DMS153 treated with DMSO at 0.1 percent for 48 hours (cell line): ENCODE data around the gene SDK1.

Source experiments
- DNase-seq: peaks from one replicate; lab custom pipeline; 2025; ENCODE audit not compliant: unreplicated experiment; lab: John Stamatoyannopoulos, UW

Gene SDK1

DNA sequence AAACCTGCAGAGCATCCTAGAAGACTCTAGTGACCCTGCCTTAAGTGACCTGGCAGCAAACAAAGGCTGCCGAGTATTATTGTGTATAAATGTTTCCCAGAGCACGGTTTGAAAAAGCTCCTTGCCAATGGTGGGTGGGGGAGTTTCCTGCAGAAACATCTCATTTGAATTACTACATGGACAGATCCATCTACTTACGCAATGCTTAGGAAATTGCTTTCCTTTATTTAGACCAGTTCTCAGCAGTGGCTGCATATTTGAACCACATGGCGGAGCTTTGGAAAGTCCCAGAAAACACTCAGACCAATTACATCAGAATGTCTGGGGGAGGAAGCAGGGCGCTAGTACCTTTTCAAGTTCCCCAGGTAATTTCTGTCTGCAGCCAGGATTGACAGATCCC is 560.9 kb downstream of the SDK1 start:
- peak; percentile 17 for DNase-seq

DNA sequence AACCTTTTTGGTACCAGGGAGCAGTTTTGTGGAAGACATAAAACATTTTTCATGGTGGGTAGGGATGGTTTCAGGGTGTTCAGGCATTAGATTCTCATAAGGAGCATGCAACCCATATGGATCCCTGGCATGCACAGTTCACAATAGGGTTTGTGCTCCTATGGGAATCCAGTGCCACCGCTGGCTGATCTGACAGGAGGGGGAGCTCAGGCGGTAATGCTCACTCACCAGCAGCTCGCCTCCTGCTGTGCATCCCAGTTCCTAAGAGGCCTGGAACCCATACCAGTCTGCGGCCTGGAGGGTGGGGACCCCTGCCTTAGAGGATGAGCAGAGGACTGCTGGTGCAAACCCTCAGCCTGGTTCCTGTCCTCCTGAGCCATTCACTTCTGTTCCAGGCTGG is 561.7 kb downstream of the SDK1 start:
- DNase-seq = no peak

DNA sequence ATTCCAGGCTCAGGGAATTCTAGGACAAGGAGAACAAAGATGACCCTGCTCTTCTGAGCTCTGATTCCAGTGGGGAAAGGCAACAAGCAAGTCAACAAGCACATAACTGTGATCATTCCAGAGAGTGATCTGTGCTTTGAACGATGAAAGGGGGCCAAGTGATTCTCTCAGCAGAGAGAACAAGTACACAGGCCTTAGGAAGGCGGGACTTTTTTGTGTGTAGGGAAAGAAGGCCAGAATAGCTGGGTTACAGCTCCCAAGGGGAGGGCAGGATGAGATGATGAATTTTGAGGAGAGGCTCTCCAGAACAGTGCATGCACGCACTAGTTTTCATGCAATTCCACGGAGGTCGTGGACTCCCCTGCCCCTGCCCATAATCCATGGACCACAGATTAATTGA is 565.2 kb downstream of the SDK1 start:
- DNase-seq = no peak

DNA sequence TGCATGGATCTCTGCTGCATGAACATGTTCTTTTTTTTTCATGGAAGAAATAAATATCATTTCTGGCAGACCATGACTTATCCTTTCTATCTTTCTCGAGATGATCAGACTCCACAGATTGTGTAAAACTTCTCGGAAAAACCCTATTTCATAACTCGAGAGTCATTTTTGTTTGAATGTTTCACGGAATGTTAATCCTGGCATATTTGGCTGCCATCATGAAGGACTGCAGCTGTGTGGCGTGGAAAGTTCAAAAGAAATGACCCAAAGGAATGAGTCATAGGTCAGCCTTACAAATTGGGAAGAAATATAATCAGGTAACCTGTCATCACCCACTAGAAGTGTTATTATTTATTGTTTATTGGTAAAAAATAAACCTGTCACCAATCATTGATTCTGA is 566.8 kb downstream of the SDK1 start:
- no peak for DNase-seq

DNA sequence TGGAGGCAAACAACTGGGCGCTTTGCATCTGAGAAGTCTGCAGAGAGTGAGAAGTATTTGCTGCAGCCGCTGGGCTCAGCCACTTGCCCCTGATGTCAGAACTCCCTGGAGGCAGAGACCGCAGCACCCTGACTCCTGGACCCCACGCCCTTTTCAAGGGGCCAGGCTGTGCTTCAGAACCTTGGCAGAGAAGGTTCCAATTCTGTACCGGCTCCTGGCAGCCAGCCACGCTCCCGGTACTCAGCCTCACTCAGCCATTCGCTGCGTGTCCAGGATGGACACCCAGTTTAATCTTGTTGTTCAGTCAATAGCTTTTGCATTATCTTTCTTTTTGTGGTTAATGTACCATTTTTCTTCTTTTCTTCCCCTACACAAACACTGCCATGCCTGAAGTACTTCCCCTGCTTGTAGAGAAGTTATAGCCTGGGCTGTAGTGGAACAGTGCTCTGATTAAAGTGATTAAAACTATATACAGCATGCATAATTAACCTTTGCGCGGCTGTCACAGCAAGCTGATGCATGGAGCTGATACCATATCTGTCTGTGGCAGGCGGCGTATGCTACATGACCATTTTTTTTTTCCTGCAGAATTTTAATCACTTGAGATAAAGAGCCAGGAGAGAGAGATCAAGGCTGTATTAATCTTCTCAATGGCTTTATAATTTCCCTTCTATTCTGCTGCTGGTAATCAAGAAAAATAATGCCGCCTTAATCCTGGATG is 578.5 kb downstream of the SDK1 start:
- DNase-seq = peak; percentile 62

DNA sequence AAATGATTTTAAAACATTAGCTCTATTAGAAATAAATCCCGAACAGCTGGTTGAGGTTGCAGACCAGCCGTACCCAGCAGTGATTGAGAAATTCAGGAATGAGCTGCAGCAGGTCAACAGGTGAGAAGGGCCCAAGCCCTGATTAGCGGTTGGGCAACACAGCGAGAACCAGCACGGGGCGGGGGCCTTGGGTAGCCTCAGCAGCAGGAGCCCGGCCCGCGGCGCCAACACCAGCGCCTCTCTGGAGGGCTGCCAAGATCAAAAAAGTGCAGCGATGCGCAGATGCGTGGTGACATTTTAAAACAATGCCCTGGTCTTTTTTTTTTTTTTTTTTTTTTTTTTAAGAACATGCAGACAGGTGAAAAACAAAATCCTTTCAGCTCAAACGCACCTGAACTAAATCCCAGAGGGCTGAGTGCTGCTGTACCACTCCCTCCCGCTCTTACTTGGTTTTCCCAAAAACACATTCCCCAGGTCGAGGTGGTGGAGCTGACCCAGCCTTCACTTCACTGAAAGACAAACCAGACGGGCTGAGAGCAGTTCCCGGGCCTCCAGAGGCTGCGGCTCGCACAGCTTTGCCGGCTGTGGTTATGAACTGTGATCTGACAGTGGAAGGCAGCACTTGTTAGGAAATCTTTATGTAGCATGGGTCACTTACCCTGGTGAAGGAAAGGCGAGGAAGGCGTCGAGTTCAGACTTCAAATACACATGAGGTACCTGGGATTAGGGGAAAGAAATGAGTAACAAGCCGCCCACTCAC is 579.4 kb downstream of the SDK1 start:
- peak; percentile 82 for DNase-seq

DNA sequence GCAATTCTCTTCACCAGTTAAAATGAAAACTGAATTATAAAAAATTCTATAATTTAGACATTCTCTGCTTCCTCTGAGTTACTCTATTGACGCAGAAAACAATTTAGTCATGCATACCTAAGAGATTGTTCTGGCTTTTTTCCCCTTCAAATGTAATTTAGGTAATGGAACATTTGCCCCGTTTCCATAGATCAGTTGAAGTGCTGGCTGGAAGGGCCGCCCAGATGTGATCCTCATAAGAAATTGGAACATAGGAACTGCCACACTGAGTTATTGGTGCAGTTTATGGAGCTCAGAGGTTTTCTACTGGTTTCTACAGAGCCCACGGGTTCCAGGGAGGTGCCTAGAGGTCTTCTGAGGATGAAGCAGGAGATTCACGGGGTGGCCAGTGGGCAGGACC is 581.7 kb downstream of the SDK1 start:
- DNase-seq = no peak

DNA sequence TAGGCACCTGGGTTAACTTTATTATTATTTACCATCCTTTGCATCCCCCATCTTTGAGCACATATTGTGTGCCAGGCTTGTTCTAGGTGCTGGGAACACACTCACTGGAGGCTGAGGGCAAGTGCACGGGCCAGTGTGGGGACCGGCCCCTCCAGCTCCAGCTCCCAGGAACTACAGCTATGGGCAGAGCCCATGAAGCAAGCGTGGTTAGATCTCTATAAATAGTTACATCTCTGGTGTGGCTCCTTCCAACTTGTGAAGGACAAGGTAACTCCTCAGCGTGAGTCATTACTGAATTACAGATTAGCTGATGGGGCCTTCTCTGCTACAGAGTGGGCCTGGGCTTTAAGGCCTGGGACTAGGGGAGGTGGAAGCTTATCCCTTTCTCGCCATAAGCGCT is 583.5 kb downstream of the SDK1 start:
- no peak for DNase-seq

DNA sequence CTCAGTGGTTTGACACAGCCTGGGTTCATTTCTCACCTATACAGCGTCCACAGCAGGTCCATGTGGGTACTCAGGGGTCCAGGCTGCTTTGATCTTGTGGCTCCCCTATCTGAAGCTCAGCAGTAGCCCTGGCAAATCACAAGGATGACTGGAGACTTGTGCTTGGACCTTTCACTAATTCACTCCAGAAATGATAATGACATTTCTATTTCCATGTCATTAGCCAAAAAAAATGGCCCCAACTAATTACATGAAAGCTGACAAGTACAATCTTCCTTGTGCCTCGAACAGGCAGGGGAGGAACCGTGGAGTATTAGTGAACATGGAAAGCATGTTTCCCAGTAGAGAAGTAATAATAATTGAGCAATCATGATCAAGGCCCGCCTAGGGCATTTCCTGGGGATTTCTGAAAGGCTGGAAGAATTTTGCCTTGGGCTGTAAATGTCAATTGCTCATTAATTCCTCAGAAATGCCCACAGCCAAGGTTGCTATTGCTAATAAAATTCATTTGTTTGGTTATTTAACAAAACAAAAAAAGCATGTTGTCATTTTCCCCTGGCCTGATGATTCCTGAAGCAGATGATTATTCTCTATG is 586.1 kb downstream of the SDK1 start:
- DNase-seq = no peak

DNA sequence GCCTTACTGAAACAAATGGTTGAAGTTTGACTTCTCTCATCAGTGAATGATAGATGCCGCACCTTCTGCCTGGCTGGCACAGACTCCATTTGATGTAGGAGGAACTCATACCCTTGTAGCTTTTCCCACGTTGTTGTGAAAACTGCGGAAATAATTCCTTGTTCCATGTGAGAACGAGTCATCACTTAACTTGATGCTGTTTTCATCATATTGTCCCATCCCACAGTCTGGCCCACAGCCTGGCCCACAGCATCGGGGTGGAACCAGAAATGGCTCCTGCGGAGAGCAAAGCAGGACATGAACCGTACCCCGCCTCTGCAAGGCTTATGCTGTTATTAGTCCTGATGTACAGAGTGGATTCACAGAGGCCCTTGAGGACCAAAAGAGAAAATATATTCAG is 587.0 kb downstream of the SDK1 start:
- DNase-seq = no peak

DNA sequence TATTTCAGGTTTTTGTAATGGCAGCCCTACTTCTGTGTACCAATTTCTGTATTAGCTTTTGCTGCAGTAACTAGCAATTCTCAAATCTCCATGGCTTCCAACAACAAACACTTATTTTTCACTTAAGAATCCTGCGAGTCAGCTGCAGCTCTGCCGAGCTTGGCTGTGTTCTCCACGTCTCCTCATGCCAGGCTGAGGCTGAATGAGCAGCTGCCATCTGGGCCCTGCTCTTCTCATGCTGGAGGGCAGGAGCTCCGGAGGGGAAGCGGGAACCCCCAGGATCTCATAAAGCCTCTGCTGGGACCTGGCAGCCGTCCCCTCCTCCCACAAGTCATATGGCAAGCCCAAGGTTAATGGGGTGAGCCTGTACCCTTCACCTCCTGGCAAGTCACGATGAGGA is 591.1 kb downstream of the SDK1 start:
- DNase-seq = no peak

DNA sequence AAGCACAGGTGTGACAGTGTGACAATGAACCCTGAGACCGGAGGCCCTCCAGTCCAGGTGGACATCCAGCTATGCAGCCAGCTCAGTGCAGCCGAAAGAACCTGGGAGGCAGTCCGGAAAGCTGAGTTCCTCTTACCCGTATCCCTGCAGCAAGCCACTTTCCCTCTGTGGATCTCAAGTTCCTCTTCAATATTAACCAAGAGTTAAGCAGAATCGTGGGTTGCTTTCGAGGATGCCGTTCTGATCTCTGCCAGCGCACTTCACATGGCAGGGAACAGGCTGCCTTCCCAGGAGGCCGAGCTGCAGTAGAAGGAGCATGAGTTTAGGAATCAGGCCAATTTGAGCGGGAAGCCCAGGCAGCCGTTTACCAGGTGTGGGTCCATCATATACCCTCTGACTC is 591.6 kb downstream of the SDK1 start:
- DNase-seq = no peak

DNA sequence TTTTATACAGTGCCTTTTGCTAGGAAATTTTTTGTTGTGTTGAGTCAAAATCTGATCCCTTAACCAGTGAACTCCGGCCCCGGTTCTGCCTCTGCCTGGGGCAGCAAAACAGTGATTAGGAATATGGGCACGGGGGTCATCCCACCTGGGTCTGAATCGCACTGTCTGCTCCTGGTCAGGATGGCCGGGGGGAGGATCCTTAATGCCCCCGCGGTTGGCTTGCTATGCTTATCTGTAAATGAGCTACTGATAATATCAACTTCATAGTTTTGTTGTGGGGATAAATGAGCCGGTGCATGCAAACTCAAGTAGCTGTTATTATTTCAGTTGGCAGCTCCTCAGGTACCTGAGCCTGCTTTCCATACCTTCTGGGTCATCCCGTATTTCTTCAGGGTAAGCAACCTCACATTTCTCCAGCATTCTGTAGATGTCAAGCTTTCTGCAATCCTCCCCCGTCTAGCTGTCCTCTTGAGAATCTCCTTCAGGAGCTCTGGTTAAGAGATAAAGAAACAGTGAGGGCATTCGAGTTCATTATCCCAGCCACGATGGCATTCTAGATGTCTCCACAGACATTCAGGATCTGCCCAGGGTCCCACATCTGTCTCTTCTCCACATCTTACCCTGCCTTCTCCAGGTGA is 592.2 kb downstream of the SDK1 start:
- no peak for DNase-seq

DNA sequence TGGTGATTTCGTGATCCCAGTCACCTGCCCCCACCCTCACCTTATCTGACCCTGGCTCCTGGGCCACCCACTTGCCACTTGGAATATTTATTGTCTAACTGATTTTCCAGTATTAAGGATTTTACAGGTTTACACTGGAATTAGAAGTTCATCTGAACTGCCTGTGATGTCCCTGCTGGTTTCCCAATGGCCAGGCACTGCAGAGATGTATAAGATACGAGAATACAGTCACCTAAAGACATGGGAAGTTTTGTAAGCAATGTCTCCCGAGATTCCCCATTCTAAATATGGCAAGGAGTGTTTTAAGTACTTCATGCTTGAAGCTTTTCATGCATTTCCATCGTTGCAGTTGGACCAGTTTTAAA is 592.7 kb downstream of the SDK1 start:
- DNase-seq = no peak

DNA sequence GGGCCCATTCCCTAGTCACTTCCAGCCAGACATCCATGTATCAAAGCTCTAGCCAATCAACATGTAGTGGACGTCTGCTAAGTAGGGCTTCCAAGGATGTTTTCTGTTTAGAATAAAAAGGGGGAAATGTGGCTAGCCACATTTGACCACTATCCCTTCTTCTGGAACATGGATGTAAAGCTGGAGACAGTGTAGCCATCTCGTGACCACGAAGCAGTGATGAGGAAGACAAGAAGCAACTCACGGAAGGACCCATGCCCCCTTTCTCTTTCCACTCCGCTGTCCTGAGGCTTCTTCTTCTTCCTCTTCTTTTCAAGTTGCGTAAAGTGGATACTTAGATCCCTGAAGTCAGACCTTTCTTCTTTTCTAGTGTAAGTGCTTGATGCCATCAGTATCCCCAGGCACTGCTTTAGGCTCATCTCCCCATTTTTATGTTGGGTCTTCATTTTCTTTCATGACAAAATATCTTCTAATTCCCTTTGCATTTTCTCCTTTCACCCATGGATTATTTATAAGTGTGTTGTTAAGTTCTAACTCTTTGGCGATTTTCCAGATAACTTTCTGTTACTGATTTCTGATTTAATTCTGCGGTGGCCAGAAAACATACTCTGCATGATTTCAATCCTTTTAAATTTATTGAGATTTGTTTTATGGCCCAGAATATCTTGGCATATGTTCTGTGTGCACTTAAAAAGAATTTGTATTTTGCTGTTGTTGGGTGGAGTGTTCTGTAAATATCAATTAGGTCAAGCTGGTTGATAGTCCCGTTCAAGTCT is 594.5 kb downstream of the SDK1 start:
- no peak for DNase-seq

DNA sequence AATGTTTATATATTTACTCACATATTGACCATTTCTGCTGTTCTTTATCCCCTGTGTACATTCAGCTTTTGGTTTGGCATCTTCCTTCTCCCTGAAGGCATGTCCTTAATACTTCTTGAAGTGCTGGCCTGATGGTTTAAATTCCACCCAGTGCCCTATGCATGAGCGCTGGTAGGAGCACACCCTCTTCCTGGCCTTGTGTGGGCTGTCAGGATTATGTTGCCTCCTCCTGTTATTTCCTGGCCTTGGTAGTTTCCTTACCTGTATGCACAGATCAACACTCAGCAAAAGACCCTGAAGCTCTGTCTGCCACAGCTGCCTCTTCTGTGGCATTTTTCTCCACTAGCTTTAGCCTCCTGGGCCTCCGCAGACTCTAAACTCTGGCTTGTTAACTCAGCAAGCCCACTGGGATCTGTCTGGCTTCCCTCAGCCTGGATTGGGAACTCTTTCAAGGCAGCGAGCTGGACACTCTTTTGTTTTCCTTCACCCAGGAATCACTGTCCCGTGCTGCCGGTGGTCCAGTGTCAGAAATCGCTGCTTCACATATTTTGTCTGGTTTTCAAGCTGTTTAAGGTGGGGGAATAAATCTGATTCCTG is 595.2 kb downstream of the SDK1 start:
- no peak for DNase-seq

DNA sequence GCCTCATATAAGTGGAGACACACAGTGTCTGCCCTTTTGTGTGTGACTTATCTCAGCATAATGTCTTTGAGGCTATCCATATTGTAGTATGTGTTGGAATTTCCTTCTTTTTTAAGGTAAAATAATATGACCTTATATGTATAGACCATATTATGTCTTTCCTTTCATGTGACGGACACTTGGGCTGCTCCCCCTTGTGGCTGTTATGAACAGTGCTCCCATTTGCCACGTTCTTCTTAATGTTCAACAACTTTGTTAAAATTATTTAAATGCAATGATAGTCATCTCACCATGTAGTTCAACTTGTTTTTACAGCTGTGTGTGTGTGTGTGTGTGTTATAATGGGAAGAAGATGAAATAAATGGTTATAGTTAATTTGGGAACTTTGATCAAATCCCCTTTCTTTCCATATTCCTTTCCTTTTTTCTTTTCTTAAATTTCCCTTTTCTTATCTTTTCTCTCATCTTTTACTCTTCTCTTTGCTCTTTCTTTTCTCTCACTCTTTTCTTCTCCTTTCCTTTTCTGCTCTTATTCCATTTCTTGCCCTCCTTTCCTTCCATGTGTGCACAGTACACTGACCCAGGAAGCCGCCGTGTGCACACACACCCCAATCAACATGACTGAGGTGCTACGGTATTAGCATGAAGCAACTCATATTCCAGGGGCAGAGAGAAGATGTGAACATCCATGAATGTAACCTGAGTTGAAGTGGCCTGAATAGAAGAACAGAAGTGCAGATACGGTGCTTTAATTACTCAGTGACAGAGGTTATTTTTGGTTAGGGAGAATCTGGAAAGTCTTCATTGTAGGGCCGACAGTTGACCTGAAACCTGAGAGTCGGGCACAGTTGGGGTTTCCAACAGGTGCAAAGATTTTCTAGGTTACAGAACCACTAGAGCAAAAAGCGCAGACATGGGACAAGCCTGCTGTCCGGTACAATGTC is 596.6 kb downstream of the SDK1 start:
- peak; percentile 23 for DNase-seq

DNA sequence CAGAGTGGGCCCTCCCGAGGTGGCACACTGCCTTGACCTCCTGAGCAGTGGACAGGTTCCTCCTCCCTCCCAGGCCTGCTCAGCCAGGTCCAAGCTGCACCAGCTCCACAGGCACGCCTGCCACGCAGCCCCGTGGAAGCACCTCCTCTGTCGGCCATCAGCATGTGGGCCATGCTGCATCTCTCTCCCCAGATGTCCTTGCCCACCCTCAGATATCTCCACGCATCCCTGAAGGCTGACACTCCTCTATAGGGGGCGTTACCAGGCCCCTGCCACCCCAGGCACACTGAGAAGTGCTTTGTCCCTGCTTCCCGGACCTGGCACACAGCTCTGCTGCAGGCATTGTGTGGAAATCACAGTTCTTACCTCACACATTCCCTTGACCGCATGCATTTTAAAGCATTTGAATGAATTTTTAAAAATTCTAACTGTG is 598.5 kb downstream of the SDK1 start:
- no peak for DNase-seq

DNA sequence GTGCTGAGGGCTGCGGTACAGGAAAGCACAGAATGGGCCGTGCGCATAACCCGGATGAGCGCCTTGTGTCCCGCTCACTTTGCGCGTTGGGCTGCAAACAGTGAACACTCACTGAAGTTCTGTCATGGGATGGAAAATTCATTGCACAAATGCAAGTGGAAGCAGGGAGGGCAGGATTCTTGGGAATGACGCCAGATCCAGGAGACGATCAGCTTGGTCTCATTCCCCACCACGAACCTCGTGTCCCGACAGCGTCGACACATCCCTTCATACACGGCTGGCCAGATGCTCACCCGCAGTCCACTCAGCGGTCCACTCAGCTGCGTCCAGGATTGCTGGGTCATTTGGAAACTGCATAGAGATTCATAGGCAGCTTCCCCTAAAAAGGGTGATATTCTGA is 607.1 kb downstream of the SDK1 start:
- DNase-seq = no peak

DNA sequence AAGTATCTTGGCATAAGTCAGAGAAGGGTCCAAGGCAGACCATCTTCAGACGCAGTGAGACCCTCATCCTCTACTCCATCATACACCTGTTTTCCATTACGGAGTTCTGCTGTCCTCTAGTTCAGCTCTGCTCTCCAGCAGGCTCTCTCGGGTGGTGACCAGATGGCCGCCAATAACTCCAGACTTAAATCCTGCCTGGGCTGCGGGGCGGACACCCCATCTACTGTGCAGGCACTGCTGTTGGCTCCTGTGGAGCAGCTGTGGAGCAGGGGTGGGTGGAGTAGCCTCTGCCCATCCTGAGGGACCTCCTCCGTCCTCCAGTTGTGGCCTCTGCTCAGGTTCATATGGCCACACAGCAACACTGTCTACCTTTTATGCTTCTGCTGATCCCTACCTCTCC is 608.1 kb downstream of the SDK1 start:
- no peak for DNase-seq
